Measurements from ENCODE around the gene SLPI. TPM values are rescaled to one million over a fixed set of nuclear protein-coding genes. Genes with fewer than 3 reads are reported as not detected.

SLPI gene
- total RNA-seq, 1 donor = 0.63 TPM

DNA sequence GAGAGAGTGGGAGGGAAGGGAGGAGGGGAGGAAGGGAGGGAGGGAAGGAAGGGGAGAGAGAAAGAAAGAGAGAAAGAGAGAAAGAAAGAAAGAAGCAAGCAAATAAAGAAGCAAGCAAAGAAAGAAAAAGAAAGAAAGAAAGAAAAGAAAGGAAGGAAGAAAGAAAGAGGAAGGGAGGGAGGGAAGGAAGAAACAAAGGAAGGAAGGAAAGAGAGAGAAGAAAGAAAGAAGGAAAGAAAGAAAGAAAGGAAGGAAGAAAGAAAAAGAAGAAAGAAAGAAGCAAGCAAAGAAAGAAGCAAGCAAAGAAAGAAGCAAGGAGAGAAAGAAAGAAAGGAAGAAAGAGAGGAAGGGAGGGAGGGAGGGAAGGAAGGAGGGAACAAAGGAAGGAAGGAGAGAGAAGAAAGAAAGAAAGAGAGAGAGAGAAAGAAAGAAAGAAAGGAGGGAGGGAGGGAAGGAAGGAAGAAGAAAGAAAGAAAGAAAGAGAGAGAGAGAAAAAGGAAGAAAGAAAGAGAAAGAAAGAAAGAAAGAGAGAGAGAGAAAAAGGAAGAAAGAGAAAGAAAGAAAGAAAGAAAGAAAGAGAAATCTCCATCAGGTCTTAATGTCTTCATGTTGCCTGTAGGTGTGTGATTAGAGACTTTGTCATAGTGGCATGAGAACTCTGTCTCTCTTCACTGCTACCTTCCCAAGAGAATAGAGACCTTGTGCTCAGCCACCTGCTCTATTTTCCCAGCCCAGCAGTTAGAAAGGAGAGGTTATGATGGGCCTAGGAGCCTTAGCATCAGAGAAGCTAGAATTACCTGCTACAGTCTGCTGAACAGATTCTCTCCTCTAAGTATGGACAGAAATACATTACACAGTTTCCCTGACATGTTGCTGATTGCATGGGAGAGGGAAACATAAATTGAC lies 42.5 kb downstream of the SLPI start:
- Histone ChIP-seq H3K27me3 (ENCODE audit: insufficient read depth, low read length) (peaks cover 3% of the 10 kb centered on the region), H3K4me1 (ENCODE audit: insufficient read depth, low read length) (no peaks in the 10 kb centered on the region), H3K4me3 (ENCODE audit: low read length) (no peak overlapping the region), H3K9me3 (ENCODE audit: low read depth, low read length) (no peaks in the 10 kb centered on the region)

DNA sequence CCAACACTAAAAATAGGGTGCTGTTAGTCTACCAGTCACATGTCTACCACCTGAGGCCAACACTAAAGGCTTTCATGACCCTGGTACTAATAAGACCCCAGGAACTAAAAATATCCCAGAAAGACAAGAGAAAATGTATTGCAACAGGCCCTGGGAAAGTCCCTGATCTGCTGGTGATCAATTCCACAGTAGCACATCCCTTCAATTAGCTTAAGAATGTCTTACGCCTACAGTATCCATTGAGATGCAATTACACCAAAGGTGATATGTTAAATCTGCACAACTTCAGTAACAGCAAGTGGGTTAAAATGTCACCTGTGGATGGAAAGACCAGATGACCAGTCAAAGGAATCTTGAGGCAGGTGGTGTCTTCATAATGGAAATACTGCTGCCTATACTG lies 44.4 kb downstream of the SLPI start:
- Histone ChIP-seq H3K27me3 (ENCODE audit: insufficient read depth, low read length) (peaks cover 6% of the 10 kb centered on the region), H3K9me3 (ENCODE audit: low read depth, low read length) (no peaks in the 10 kb centered on the region), H3K4me1 (ENCODE audit: insufficient read depth, low read length) (no peaks in the 10 kb centered on the region), H3K4me3 (ENCODE audit: low read length) (no peak overlapping the region)

DNA sequence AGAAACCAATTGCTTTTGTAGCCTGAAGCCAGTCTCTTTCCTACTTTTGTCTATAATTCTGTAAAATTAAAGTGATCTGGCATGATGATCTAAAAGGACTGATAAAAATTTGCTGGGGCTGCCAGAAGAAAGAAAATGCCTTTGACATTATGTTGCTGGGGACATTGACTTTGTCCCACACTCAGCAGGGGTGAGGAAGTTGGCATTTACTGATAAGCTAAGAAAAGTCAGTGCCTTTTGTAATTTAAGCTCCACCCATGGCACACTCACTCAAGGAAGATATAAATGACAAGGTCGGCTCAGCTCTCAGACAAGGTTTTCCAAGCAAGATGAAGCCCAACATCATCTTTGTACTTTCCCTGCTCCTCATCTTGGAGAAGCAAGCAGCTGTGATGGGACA lies 47.6 kb downstream of the SLPI start, which contains the start of gene SEMG1:
Gene SEMG1 (plus strand): TSS at position 309 of the 400 bp plus-strand sequence. CDS start 21 bp downstream, at position 330.
- Histone ChIP-seq H3K9me3 (ENCODE audit: low read depth, low read length) (no peaks in the 10 kb centered on the region), H3K27me3 (ENCODE audit: insufficient read depth, low read length) (peaks cover 15% of the 10 kb centered on the region), H3K4me1 (ENCODE audit: insufficient read depth, low read length) (no peaks in the 10 kb centered on the region), H3K4me3 (ENCODE audit: low read length) (no peak within 1 kb of the TSS)

Other genes with a start within 250 kb of the SLPI start
- not detected for gene KCNS1, start 153.4 kb downstream of the SLPI start, total RNA-seq
- gene WFDC5, start 139.4 kb downstream of the SLPI start, total RNA-seq = not detected
- not detected for gene WFDC12, start 130.1 kb downstream of the SLPI start, total RNA-seq
- not detected for gene PI3, start 79.7 kb downstream of the SLPI start, total RNA-seq
- gene SEMG1, start 47.5 kb downstream of the SLPI start, total RNA-seq = not detected
- not detected for gene SEMG2, start 33.2 kb downstream of the SLPI start, total RNA-seq
- gene RBPJL, start 52.3 kb upstream of the SLPI start, total RNA-seq = not detected
- gene MATN4, start 53.7 kb upstream of the SLPI start, total RNA-seq = not detected
- 17.1 TPM for gene SDC4, start 93.9 kb upstream of the SLPI start, total RNA-seq
- 63.8 TPM for gene SYS1, start 108.6 kb upstream of the SLPI start, total RNA-seq
- under 0.01 TPM for gene TP53TG5, start 123.8 kb upstream of the SLPI start, total RNA-seq
- gene DBNDD2, start 153.7 kb upstream of the SLPI start, total RNA-seq = 6.6 TPM
- gene PIGT, start 161.6 kb upstream of the SLPI start, total RNA-seq = 57.9 TPM
- gene WFDC2, start 215.2 kb upstream of the SLPI start, total RNA-seq = not detected